Duodenal mucosa (tissue), 2 donors: ENCODE measurements around the gene EPB41.

Experiments
- H3K27ac ChIP-seq: one replicate; pipeline ENCODE4 v1.7.0; 2013; ENCODE audit warnings: low read depth, low read length
- H3K27me3 ChIP-seq, 2 donors: one replicate each; pipeline ENCODE4 v1.7.0; 2013; ENCODE audit warnings: low read length in 2 of 2, control low read depth in 1 of 2; ENCODE audit not compliant: insufficient read depth in 2 of 2, control insufficient read depth in 1 of 2
- H3K36me3 ChIP-seq, 2 donors: one replicate each; pipeline ENCODE4 v1.7.0; 2013; ENCODE audit warnings: low read length in 2 of 2, control low read depth in 1 of 2; ENCODE audit not compliant: insufficient read depth in 2 of 2, control insufficient read depth in 1 of 2
- H3K4me1 ChIP-seq, 2 donors: one replicate each; pipeline ENCODE4 v1.7.0; 2013; ENCODE audit warnings: low read length in 2 of 2, control low read depth in 1 of 2; ENCODE audit not compliant: insufficient read depth in 2 of 2, control insufficient read depth in 1 of 2
- H3K4me3 ChIP-seq, 2 donors: one replicate each; pipeline ENCODE4 v1.7.0; 2013; ENCODE audit warnings: low read length in 2 of 2, low read depth in 1 of 2
- H3K9ac ChIP-seq, 2 donors: one replicate each; pipeline ENCODE4 v1.7.0; 2013; ENCODE audit warnings: low read length in 2 of 2, low read depth in 1 of 2
- H3K9me3 ChIP-seq, 2 donors: one replicate each; pipeline ENCODE4 v1.7.0; 2013; ENCODE audit warnings: low read length in 2 of 2, control low read depth in 1 of 2; ENCODE audit not compliant: control insufficient read depth in 1 of 2

Gene EPB41

GRCh38 chr1:28973596-28974421 lies 59.4 kb downstream of the EPB41 start:
- no peak overlapping the region for H3K27ac ChIP-seq

GRCh38 chr1:28974432-28974831 lies 60.1 kb downstream of the EPB41 start:
- no peak overlapping the region for H3K27ac ChIP-seq
- no peak overlapping the region for H3K9ac ChIP-seq
- H3K4me1 ChIP-seq, result no peaks in the 10 kb centered on the region

More at GRCh38 chr1:28973596-28974421, 59.4 kb downstream of the EPB41 start:
- H3K36me3 ChIP-seq, result no peaks in the 10 kb centered on the region
- H3K4me1 ChIP-seq, result no peaks in the 10 kb centered on the region
- no peak overlapping the region for H3K9ac ChIP-seq
- no peaks in the 10 kb centered on the region for H3K9me3 ChIP-seq
- no peaks in the 10 kb centered on the region for H3K27me3 ChIP-seq
- no peak overlapping the region for H3K4me3 ChIP-seq

GRCh38 chr1:28976248-28976647 lies 61.9 kb downstream of the EPB41 start:
- Histone ChIP-seq H3K36me3 (no peaks in the 10 kb centered on the region), H3K27ac (no peak overlapping the region), H3K4me1 (no peaks in the 10 kb centered on the region), H3K9ac (no peak overlapping the region), H3K9me3 (no peaks in the 10 kb centered on the region), H3K4me3 (no peak overlapping the region), H3K27me3 (no peaks in the 10 kb centered on the region)

More at GRCh38 chr1:28974432-28974831, 60.1 kb downstream of the EPB41 start:
- Histone ChIP-seq H3K27me3 (no peaks in the 10 kb centered on the region), H3K9me3 (no peaks in the 10 kb centered on the region), H3K36me3 (no peaks in the 10 kb centered on the region), H3K4me3 (no peak overlapping the region)

- H3K9ac ChIP-seq, result no peak overlapping the region
- H3K4me3 ChIP-seq, result no peak overlapping the region
- H3K9me3 ChIP-seq, result no peaks in the 10 kb centered on the region
- no peaks in the 10 kb centered on the region for H3K4me1 ChIP-seq
- H3K36me3 ChIP-seq, result no peaks in the 10 kb centered on the region
- no peak overlapping the region for H3K27ac ChIP-seq
- H3K27me3 ChIP-seq, result no peaks in the 10 kb centered on the region
Measured at GRCh38 chr1:28981210-28981609, 66.8 kb downstream of the EPB41 start.

GRCh38 chr1:28982198-28982597 lies 67.8 kb downstream of the EPB41 start:
- Histone ChIP-seq H3K27ac (no peak overlapping the region), H3K27me3 (no peaks in the 10 kb centered on the region), H3K9me3 (no peaks in the 10 kb centered on the region), H3K4me1 (no peaks in the 10 kb centered on the region), H3K4me3 (no peak overlapping the region), H3K36me3 (no peaks in the 10 kb centered on the region), H3K9ac (no peak overlapping the region)

- Histone ChIP-seq H3K4me3 (no peak overlapping the region), H3K9ac (no peak overlapping the region), H3K27me3 (no peaks in the 10 kb centered on the region), H3K36me3 (peaks cover 4 to 5% of the 10 kb centered on the region in 2 donors), H3K27ac (no peak overlapping the region), H3K4me1 (no peaks in the 10 kb centered on the region), H3K9me3 (no peaks in the 10 kb centered on the region)
Measured at GRCh38 chr1:28983091-28983490, 68.7 kb downstream of the EPB41 start.

- H3K9me3 ChIP-seq, result no peaks in the 10 kb centered on the region
- no peaks in the 10 kb centered on the region for H3K4me1 ChIP-seq
- H3K4me3 ChIP-seq, result no peak overlapping the region
- peaks cover 4 to 5% of the 10 kb centered on the region in 2 donors for H3K36me3 ChIP-seq
- H3K9ac ChIP-seq, result no peak overlapping the region
- no peak overlapping the region for H3K27ac ChIP-seq
- no peaks in the 10 kb centered on the region for H3K27me3 ChIP-seq
Measured at GRCh38 chr1:28983509-28984310, 69.3 kb downstream of the EPB41 start.

- Histone ChIP-seq H3K9ac (no peak overlapping the region), H3K4me3 (no peak overlapping the region), H3K27ac (no peak overlapping the region), H3K36me3 (peaks cover 4 to 5% of the 10 kb centered on the region in 2 donors), H3K27me3 (no peaks in the 10 kb centered on the region), H3K4me1 (no peaks in the 10 kb centered on the region), H3K9me3 (no peaks in the 10 kb centered on the region)
Measured at GRCh38 chr1:28984311-28984684, 69.9 kb downstream of the EPB41 start.

GRCh38 chr1:28985427-28985826 lies 71.1 kb downstream of the EPB41 start:
- H3K27ac ChIP-seq, result no peak overlapping the region
- H3K4me3 ChIP-seq, result no peak overlapping the region
- H3K4me1 ChIP-seq, result no peaks in the 10 kb centered on the region

GRCh38 chr1:28986306-28986910 lies 72.0 kb downstream of the EPB41 start:
- H3K4me3 ChIP-seq, result no peak overlapping the region
- no peak overlapping the region for H3K27ac ChIP-seq
- H3K9me3 ChIP-seq, result no peaks in the 10 kb centered on the region
- peaks cover 4 to 5% of the 10 kb centered on the region in 2 donors for H3K36me3 ChIP-seq
- H3K27me3 ChIP-seq, result no peaks in the 10 kb centered on the region
- no peaks in the 10 kb centered on the region for H3K4me1 ChIP-seq
- no peak overlapping the region for H3K9ac ChIP-seq

More at GRCh38 chr1:28985427-28985826, 71.1 kb downstream of the EPB41 start:
- Histone ChIP-seq H3K36me3 (peaks cover 4 to 5% of the 10 kb centered on the region in 2 donors), H3K27me3 (no peaks in the 10 kb centered on the region), H3K9ac (no peak overlapping the region), H3K9me3 (no peaks in the 10 kb centered on the region)
